Hepatocyte (in vitro differentiated cells): ENCODE measurements around the gene ARL15. TPM values are rescaled to one million over a fixed set of nuclear protein-coding genes. Genes with fewer than 3 reads are reported as not detected.

Experiments
- DNase-seq: peaks from one replicate; pipeline ENCODE4 v3.0.0-alpha.2; 2016; ENCODE audit warnings: low spot score
- H2AFZ ChIP-seq: fragments of 200-600 bp; sonication (generic); 2 replicates; pipeline ENCODE4 v1.6.0; 2016; ENCODE audit warnings: antibody characterized with exemption, mild to moderate bottlenecking
- H3K27ac ChIP-seq: fragments of 200-600 bp; sonication (generic); 2 replicates; pipeline ENCODE4 v1.5.1; 2016; ENCODE audit warnings: mild to moderate bottlenecking
- H3K27me3 ChIP-seq: fragments of 200-600 bp; sonication (generic); 2 replicates; pipeline ENCODE4 v1.6.1; 2016
- H3K36me3 ChIP-seq: fragments of 200-600 bp; sonication (generic); replicated peaks from 2 replicates; pipeline ENCODE4 v1.5.1; 2016; ENCODE audit warnings: low read depth; ENCODE audit not compliant: insufficient read depth
- H3K4me1 ChIP-seq: fragments of 200-600 bp; sonication (generic); 2 replicates; pipeline ENCODE4 v1.5.1; 2016; ENCODE audit warnings: mild to moderate bottlenecking, moderate library complexity; ENCODE audit not compliant: insufficient read depth
- H3K4me2 ChIP-seq: fragments of 200-600 bp; sonication (generic); 2 replicates; pipeline ENCODE4 v1.6.0; 2016
- H3K4me3 ChIP-seq: fragments of 200-600 bp; sonication (generic); 2 replicates; pipeline ENCODE4 v1.5.1; 2016; ENCODE audit warnings: mild to moderate bottlenecking
- H3K79me2 ChIP-seq: fragments of 200-600 bp; sonication (generic); 2 replicates; pipeline ENCODE4 v1.6.0; 2017; ENCODE audit warnings: mild to moderate bottlenecking
- H3K9me2 ChIP-seq: fragments of 200-600 bp; sonication (generic); replicated peaks from 2 replicates; pipeline ENCODE4 v1.6.0; 2017; ENCODE audit warnings: mild to moderate bottlenecking; ENCODE audit not compliant: insufficient read depth
- H3K9me3 ChIP-seq: fragments of 200-600 bp; sonication (generic); 2 replicates; pipeline ENCODE4 v1.5.1; 2016; ENCODE audit warnings: low read depth, mild to moderate bottlenecking
- H4K20me1 ChIP-seq: fragments of 200-600 bp; sonication (generic); 2 replicates; pipeline ENCODE4 v1.6.0; 2016; ENCODE audit warnings: mild to moderate bottlenecking; ENCODE audit not compliant: insufficient read depth, poor library complexity, severe bottlenecking
- EZH2 ChIP-seq: fragments of 200-600 bp; sonication (generic); IDR thresholded peaks from 2 replicates; pipeline ENCODE4 v1.6.1; 2016; ENCODE audit warnings: antibody characterized with exemption, mild to moderate bottlenecking, borderline replicate concordance
- EZH2phosphoT487 ChIP-seq: fragments of 200-600 bp; sonication (generic); IDR thresholded peaks from one replicate; pipeline ENCODE4 v1.6.1; 2018; ENCODE audit warnings: antibody characterized with exemption, mild to moderate bottlenecking, low read depth, moderate library complexity; ENCODE audit not compliant: unreplicated experiment, severe bottlenecking
- WGBS: methylation state at CpG from one replicate; pipeline ENCODE4 v1.1.6; 2016; ENCODE audit warnings: low lambda C conversion rate; ENCODE audit errors: missing lambda C conversion rate; 5-methylcytosine and 5-hydroxymethylcytosine counted together
- polyA plus RNA-seq: library from polyadenylated mRNA; unstranded; fragments of >200 nt; fragmentation: Nextera tagmentation; extraction: Ambion mirVana; gene quantifications from 2 replicates; pipeline ENCODE4 v1.2.1, GENCODE V29; 2016
- total RNA-seq: library from RNA; depleted of rRNA; stranded (reverse); fragments of >200 nt; gene quantifications from 2 replicates; pipeline ENCODE4 v1.2.3, GENCODE V29; 2014
- TF ChIP-seq, protein P1 (sequence below): fragments of 200-600 bp; sonication (generic); IDR thresholded peaks from 2 replicates; pipeline ENCODE4 v1.5.1; 2016; ENCODE audit warnings: antibody characterized with exemption, mild to moderate bottlenecking; ENCODE audit not compliant: poor library complexity

ARL15 gene
- total and polyA plus RNA-seq, 2 experiments from 2014 or later: 13.3 to 66.3 TPM

DNA sequence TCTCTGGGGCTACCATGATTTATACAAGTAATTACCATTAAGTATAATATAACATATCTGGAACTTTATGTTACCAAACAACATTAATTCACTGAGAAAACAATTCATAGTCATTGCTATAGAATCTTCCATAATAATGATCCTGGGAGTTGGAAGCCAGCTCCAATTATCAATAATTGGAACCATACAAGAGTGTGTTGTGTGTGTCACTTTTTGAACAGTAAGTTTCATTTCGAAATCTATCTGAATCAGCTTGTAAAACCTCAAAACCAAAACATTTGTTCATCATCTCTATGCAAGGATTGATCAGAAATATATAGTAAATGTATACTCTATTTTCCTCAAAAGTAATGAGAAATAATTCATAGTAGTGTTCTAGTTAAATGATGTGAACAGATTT lies 348.1 kb downstream of the ARL15 start:
- no peaks in the 10 kb centered on the region for H3K9me2 ChIP-seq
- no peak for TF ChIP-seq EZH2phosphoT487
- TF ChIP-seq EZH2: no peak
- TF ChIP-seq, protein P1, sequence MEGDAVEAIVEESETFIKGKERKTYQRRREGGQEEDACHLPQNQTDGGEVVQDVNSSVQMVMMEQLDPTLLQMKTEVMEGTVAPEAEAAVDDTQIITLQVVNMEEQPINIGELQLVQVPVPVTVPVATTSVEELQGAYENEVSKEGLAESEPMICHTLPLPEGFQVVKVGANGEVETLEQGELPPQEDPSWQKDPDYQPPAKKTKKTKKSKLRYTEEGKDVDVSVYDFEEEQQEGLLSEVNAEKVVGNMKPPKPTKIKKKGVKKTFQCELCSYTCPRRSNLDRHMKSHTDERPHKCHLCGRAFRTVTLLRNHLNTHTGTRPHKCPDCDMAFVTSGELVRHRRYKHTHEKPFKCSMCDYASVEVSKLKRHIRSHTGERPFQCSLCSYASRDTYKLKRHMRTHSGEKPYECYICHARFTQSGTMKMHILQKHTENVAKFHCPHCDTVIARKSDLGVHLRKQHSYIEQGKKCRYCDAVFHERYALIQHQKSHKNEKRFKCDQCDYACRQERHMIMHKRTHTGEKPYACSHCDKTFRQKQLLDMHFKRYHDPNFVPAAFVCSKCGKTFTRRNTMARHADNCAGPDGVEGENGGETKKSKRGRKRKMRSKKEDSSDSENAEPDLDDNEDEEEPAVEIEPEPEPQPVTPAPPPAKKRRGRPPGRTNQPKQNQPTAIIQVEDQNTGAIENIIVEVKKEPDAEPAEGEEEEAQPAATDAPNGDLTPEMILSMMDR: no peak
- WGBS: 85% methylated on average over 1 of the region's 1 CpG
- H3K27ac ChIP-seq: no peak overlapping the region
- no peak for DNase-seq
- no peaks in the 10 kb centered on the region for H3K27me3 ChIP-seq
- H3K4me2 ChIP-seq: no peak overlapping the region
- no peaks in the 10 kb centered on the region for H3K9me3 ChIP-seq
- H3K36me3 ChIP-seq: no peaks in the 10 kb centered on the region
- no peaks in the 10 kb centered on the region for H3K79me2 ChIP-seq
- H2AFZ ChIP-seq: no peak overlapping the region
- no peak overlapping the region for H3K4me3 ChIP-seq
- no peaks in the 10 kb centered on the region for H4K20me1 ChIP-seq
- no peaks in the 10 kb centered on the region for H3K4me1 ChIP-seq

DNA sequence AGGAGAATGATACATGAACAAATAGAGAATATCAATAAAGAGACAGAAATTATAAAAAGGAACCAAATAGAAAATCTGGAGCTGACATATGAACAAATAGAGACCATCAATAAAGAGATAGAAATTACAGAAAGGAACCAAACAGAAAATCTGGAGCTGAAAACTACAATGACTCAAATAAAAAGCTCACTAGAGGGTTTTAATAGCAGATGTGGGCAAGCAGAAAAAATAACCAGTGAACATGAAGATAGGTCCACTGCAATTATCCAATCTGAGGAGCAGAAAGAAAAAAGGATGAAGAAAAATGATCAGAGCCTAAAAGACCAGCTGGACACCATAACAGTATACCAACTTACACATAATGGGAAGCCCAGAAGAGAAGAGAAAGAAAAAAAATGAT lies 353.7 kb downstream of the ARL15 start:
- no peak overlapping the region for H3K4me3 ChIP-seq
- DNase-seq: no peak
- no peaks in the 10 kb centered on the region for H3K36me3 ChIP-seq
- H3K4me1 ChIP-seq: no peaks in the 10 kb centered on the region
- no peaks in the 10 kb centered on the region for H3K9me2 ChIP-seq
- no peaks in the 10 kb centered on the region for H3K9me3 ChIP-seq
- no peak overlapping the region for H2AFZ ChIP-seq
- H3K27me3 ChIP-seq: no peaks in the 10 kb centered on the region
- no peaks in the 10 kb centered on the region for H4K20me1 ChIP-seq
- H3K27ac ChIP-seq: no peak overlapping the region
- TF ChIP-seq, protein P1: no peak
- TF ChIP-seq EZH2phosphoT487: no peak
- TF ChIP-seq EZH2: no peak
- no peak overlapping the region for H3K4me2 ChIP-seq
- H3K79me2 ChIP-seq: no peaks in the 10 kb centered on the region

DNA sequence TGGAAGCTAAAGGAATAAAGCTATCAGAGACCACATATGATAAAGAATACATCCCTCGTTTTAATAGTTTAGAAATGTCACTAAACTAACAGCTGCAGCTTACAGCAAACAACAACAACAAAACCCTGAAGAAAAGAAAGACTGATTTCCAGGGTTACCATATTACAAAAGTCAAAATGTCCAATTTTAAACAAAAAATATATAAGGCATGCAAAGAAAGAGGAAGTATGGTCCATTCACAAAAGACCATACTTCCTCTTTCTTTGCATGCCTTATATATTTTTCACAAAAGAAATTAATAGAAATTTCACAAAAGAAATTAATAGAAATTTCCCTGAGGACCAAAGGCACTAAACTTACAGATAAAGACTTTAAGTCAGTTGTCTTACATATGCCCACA lies 354.2 kb downstream of the ARL15 start:
- no peaks in the 10 kb centered on the region for H3K9me2 ChIP-seq
- no peaks in the 10 kb centered on the region for H3K27me3 ChIP-seq
- TF ChIP-seq EZH2phosphoT487: no peak
- TF ChIP-seq, protein P1: no peak
- TF ChIP-seq EZH2: no peak
- no peak for DNase-seq
- H4K20me1 ChIP-seq: no peaks in the 10 kb centered on the region
- H3K4me1 ChIP-seq: no peaks in the 10 kb centered on the region
- WGBS: 95% methylated on average over 1 of the region's 1 CpG
- H3K27ac ChIP-seq: no peak overlapping the region
- no peaks in the 10 kb centered on the region for H3K9me3 ChIP-seq
- H3K4me3 ChIP-seq: no peak overlapping the region
- H3K36me3 ChIP-seq: no peaks in the 10 kb centered on the region
- no peak overlapping the region for H2AFZ ChIP-seq
- H3K4me2 ChIP-seq: no peak overlapping the region
- H3K79me2 ChIP-seq: no peaks in the 10 kb centered on the region

DNA sequence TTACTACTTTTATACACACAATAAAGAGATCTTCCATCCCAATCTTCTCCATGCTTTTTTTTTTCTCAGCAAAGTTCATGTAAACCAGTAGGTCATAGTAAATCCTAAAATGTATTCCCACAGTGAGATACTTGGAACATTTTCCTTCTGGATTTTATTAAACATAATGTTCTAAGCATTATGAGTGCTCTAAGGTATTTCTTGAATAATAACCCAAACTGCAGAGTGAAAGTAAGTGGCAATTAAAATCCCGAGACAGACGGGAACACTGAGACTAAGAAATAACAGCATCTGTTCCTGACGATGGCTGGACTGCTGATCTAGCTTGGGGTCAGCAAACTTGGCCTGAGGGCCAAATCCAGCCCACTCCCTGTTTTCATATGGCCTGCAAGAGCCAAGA lies 359.8 kb downstream of the ARL15 start:
- Histone ChIP-seq H3K4me2 (no peak overlapping the region), H3K4me1 (no peaks in the 10 kb centered on the region), H4K20me1 (no peaks in the 10 kb centered on the region), H3K27ac (no peak overlapping the region), H3K36me3 (no peaks in the 10 kb centered on the region), H2AFZ (no peak overlapping the region), H3K9me2 (no peaks in the 10 kb centered on the region), H3K27me3 (no peaks in the 10 kb centered on the region), H3K9me3 (no peaks in the 10 kb centered on the region), H3K79me2 (no peaks in the 10 kb centered on the region), H3K4me3 (no peak overlapping the region)
- WGBS: 92% methylated on average over 3 of the region's 3 CpGs
- no peak for DNase-seq
- TF ChIP-seq EZH2 (no peak), EZH2phosphoT487 (no peak)
- TF ChIP-seq, protein P1: no peak
